ENCODE measurements around the gene NUP98.

- TF ChIP-seq CTCF (IDR thresholded peaks at IDR 0.05 in 4 of 5, conservative IDR thresholded peaks at IDR 0.05 in 1 of 5) (no peak), POLR2A (IDR thresholded peaks at IDR 0.05) (no peak)
These were observed 76.4 kb downstream of the NUP98 start for GRCh38 chr11:3720997-3721396.

All from gastrocnemius medialis (tissue), 4 donors.